NCI-H1694 treated with DMSO at 0.1 percent for 48 hours (cell line): ENCODE data around the gene HYAL3.
"Not testable (repeated sequence)": the region's sequence is repeated elsewhere in the genome, so short reads cannot be mapped to it uniquely, and the experiment has no call there.

Experiments
- DNase-seq: peaks from one replicate; lab custom pipeline; 2025; lab: John Stamatoyannopoulos, UW

The HYAL3 gene

DNA sequence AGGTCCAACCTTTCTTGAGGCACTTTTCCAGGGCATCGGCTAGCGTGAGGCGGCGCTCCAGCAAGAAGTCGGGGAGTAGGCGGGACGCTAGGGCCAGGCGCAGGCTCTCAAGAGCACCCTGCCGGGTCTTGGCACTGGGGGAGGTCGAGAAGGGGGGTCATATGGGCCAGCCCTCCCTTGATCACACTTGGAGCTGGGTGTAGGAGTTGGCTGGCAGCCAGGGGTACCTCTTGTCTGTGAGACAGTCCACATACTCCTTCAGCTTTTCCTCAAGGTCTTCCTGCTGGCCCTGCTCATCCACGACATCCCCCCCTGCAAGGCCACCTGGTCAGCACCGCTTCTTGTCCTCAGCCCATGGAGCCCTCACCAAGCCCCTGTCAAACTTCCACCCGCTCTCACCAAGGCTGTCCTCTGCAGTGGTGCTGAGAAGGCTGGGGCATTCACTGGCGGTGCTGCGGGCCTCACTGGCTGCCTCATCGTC lies 9.0 kb downstream of the HYAL3 start:
- DNase-seq = no peak

DNA sequence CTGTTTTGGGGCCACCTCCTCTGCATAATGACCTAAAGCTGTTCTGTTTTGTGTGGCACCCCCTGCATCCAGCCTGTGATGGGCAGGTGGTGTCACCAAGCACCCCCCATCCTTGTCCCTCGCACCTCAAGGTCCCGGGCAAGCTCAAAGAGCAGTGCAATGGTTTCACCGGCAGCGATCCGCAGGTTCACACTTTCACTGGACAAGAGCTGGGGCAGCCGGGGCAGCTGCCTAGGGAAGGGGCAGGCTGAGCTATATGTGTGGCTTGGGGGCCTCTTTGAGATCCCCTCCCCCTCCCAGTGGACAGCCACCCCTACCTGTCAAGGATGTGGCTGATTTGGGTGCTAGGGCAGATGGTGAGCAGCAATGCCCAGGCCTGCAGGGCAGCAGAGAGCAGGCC lies 10.1 kb downstream of the HYAL3 start:
- DNase-seq = no peak

DNA sequence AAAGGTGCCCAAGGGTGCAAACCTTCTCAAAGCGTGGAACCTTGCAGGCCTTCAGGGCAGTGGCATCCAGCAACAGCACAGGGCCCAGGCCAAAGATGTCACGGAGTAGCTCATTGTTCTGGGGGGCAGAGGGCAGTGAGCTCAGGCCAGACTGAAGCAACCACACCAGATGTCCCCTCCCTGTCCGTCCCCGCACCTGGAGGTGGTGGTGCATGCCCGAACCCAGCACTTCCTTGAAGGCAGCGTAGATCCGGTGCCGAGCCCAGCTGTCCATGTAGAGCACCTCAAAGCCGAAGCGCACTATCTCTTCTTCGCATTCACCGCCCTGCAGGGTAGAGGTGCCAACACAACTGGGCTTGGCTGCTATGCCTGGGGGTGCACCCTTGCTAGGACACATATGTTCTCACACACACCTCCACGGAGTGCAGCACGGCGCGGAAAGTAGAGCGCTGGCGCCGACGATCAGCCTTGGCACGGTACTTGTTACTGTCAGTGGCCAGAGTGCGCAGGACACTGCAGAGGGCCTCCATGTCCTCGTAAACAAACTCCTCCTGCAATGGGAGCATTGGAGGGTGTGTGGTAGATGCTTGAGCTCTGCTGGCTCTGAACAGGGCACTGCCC lies 10.7 kb downstream of the HYAL3 start:
- no peak for DNase-seq

DNA sequence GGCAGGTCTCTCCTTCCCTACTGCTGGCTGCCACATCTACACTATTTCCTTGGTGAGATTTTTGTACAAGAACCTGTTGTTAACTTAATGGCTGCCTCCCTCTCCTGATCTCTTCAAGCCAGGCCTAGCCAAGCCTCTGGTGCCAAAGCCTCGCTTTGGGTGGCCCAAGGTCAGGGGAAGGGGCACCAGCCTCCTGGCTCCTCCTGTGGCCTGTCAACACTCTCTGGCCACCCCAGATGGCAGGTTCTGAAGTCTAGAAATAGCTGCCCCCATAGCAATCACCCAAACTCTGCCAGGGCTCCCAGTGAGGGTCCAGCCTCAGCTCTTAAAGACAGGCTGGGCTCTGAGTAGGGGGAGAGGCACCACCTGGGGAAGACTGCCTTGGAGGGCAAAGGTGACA lies 11.9 kb downstream of the HYAL3 start:
- no peak for DNase-seq

DNA sequence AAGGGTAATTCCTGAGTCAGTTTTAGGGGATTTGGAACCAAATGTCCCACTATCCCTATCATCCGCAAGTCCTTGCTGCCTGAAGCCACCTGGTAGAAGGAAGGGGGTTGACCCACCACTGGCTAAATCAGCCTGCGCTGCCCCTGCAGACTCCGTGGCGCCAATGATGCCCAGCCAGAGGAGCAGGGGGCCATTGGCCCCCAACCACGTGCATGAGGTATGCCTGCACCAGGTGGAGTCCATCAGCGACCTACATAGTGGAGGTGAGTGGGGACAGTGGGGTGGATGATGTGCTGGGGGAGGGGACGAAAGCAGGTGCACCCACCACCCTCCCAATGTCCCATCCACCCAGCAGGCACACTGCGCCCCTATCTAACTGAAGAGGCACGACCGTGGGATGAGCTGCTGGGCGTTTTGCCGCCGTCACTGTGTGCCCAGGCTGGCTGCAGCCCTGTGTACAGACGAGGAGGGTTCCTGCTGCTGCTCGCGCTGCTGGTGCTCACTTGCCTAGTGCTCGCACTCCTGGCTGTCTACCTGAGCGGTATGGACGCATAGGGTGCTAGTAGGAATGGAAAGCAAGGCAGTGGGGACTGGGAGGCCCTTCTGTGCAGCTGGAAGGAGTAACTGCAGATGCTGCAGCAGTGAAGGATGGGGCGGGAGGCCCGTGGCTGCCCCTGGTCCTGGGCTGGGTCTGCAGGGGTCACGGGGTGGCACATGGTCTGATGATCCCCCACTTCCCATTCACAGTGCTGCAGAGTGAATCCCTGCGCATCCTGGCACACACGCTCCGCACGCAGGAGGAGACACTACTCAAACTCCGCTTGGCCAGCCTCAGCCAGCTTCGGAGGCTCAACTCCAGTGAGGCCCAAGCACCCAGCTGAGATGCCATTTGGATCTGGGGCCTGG lies 12.6 kb downstream of the HYAL3 start:
- no peak for DNase-seq

DNA sequence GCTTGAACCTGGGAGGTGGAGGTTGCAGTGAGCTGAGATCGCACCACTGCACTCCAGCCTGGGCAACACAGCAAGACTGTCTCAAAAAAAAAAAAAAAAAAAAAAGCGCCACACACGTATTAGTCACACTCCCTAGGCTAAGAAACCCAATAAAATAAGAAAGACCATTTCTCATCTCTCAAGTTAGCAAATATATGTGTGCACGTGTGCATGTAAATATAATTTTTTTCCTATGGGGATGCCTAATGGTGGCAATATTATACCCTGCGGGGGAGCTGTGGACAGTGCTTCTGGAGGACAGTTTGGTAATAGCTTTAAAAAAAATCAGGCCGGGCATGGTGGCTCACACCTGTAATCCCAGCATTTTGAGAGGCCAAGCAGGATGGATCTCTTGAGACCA lies 15.1 kb downstream of the HYAL3 start:
- not testable (repeated sequence) for DNase-seq

DNA sequence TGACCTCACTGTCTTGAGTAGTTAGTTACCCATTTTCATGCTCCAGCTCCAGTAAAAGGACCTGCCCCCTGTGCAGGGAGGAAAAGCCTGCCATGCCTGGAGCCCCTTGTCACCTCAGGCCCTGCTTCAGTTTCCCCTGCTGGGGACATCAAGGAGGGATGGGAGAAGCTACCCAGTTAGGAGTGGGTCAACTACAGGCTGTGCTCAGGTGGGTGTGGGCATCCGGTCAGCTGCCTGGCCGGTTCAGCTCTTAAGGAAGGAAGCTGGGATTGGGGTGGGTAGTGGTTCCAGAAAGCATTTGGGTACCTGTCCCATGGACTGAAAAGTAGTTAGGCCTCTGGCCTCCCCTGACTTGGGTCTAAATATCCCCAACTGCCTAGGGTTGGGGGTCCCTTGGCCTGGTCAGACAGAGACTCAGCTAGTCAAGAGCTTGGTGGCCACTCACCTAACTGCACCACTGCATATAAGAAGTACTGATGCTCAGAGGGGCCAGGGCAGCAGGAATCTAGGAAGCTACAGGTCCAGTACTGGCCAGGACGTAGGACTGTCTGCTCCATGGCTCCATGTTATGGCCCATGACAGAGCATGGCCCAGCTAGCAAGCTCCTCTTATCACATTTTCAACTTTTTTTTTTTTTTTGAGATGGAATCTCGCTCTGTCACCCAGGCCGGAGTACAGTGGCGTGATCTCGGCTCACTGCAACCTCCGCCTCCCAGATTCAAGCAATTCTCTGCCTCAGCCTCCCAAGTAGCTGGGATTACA lies 19.8 kb downstream of the HYAL3 start:
- DNase-seq = no peak

DNA sequence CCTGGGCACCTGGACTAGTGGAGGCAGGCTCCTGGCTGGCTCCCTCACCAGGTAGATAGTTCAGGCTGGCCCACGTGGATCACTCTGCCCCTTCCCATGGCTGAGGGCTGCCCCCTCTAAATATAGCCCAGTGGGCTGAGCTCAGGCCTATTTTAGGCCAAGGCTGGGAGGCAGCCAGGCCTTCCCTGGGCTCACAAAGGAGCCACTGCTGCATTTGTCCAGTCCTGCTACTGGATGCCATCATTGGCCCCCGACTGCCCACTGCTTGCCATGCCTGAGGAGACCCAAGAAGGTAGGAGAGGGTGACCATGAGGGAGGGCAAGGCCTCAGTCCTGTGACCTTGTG lies 20.4 kb downstream of the HYAL3 start, which contains the start of gene LSMEM2:
TSS of gene LSMEM2 (plus strand) at position 208 of the 345 bp plus-strand sequence. CDS start at position 235, 27 bp downstream.
- DNase-seq = no peak

DNA sequence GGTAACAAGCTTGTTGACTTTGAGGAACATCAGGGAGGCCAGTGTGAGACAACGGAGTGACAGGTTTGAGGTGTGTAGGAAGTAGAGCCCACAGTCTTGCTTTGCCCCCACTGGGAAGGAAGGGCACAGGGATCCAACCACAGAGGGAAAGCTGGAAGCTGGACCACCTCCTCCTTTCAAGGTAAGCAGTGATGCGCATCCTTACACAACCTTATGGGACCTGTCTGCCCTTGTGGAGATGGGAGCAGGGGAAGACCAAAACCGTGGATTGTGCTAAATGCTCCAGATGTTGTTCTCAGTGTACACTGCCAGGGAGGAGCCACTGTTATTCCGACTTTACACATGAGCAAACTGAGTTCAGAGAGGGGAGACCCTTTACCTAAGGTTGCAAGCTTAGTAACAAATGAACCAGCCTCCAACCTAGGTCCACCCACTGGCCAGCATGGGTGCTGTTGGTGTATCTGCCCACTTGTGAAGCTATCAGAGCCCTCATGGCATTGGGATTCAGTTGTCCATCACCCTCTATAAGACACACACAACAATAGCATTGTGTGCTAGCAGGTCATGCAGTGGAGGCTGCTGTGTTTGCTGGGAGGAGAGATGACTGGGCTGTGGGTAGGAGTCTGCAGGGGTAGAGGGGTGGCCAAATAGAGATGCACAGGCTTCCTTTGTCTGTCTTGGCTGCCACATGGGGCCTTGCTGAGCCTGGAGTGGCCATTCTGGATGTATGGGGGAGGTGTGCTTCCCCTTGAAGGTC lies 20.9 kb downstream of the HYAL3 start:
- DNase-seq = no peak

DNA sequence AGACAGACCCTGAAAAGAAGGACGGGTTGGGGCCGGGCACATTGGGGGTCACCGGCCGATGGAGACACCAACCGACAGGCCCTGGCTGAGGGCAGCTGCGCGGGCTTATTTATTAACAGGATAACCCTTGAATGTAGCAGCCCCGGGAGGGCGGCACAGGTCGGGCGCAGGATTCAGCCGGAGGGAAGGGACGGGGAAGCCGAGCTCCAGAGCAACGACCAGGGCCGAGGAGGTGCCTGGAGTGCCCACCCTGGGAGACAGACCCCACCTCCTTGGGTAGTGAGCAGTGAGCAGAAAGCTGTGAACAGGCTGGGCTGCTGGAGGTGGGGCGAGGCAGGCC lies 22.5 kb downstream of the HYAL3 start:
- DNase-seq = no peak

DNA sequence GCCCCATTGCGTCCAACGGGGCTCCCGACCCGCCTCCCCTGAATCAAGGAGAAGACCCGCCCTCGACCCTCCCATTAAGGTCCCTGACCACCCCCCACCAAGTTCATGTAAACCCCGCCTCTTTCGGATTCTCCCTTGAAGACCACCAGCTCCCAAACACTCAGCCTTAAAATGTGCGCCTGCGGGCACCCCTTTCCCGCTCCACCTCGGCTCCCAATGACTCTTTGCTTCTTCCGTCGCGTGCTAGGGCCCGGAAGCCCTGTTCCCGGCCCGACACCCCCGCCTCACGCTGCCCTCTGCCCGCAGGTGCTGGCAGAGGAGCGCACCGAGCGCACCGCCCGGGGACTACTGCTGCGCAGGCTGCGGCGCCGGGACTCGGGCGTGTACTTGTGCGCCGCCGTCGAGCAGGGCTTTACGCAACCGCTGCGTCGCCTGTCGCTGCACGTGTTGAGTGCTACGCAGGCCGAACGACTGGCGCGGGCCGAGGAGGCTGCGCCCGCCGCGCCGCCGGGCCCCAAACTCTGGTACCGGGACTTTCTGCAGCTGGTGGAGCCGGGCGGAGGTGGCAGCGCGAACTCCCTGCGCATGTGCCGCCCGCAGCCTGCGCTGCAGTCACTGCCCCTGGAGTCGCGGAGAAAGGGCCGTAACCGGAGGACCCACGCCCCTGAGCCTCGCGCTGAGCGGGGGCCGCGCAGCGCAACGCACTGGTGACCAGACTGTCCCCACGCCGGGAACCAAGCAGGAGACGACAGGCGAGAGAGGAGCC lies 23.0 kb downstream of the HYAL3 start:
- DNase-seq = no peak

DNA sequence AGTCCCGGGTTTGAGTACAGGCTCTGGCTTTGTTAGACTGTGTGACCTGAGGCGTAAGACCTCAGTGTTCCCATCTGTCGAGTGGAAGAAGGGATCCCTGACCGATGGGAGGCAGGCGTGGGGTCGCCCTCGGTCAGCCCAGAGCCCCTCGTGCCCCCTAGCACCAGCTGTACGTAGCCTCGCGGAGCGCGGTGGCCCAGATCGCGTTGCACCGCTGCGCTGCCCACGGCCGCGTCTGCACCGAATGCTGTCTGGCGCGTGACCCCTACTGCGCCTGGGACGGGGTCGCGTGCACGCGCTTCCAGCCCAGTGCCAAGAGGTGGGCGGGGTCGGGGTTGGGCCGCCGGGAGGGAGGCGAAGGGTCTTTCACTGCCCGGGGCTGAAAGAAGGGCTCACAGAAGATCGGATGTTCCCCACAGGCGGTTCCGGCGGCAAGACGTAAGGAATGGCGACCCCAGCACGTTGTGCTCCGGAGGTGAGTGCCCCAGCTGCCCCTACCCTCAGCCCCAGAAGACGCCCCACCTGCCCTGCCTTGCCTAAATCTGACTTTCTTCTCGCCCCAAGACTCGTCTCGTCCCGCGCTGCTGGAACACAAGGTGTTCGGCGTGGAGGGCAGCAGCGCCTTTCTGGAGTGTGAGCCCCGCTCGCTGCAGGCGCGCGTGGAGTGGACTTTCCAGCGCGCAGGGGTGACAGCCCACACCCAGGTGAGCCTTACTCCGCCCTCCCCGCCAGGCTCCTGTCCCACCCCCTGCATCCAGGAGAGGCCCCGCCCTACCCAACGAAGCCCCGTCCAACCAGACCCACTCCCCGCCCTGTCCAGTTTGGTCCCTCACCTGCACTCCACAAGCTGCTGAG lies 23.8 kb downstream of the HYAL3 start:
- DNase-seq = no peak

DNA sequence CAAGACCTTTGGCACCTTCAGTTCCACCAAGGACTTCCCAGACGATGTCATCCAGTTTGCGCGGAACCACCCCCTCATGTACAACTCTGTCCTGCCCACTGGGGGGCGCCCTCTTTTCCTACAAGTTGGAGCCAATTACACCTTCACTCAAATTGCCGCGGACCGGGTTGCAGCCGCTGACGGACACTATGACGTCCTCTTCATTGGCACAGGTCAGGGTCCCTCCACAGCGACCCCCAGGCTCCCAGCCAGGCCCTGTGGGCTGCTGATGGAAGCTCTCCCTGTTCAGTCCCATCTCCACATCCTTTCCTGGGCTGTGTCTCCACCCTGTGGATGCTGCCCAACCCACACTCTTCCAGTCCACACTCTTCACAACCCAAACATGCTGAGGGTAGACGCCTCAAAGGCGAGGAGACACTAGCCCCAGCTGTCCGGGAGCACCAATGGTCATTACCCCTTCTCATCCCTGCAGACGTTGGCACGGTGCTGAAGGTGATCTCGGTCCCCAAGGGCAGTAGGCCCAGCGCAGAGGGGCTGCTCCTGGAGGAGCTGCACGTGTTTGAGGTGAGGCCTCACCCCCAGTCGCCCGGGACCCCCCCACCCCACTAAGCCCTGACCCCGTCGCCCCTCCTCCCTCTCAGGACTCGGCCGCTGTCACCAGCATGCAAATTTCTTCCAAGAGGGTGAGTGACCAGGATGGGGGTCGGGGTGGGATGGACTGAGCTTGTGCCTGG lies 24.7 kb downstream of the HYAL3 start:
- DNase-seq = peak; percentile 16

DNA sequence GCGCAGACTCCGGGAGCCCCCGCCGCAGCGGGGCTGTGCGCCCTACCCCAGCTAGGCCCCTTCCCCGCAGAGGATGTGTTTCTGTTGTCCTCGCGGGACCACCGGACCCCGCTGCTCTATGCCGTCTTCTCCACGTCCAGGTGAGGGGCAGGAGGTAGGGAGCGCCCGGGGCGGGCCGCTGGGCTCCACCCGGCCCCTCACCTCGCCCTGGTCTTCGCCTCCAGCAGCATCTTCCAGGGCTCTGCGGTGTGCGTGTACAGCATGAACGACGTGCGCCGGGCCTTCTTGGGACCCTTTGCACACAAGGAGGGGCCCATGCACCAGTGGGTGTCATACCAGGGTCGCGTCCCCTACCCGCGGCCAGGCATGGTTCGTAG lies 25.5 kb downstream of the HYAL3 start:
- no peak for DNase-seq

DNA sequence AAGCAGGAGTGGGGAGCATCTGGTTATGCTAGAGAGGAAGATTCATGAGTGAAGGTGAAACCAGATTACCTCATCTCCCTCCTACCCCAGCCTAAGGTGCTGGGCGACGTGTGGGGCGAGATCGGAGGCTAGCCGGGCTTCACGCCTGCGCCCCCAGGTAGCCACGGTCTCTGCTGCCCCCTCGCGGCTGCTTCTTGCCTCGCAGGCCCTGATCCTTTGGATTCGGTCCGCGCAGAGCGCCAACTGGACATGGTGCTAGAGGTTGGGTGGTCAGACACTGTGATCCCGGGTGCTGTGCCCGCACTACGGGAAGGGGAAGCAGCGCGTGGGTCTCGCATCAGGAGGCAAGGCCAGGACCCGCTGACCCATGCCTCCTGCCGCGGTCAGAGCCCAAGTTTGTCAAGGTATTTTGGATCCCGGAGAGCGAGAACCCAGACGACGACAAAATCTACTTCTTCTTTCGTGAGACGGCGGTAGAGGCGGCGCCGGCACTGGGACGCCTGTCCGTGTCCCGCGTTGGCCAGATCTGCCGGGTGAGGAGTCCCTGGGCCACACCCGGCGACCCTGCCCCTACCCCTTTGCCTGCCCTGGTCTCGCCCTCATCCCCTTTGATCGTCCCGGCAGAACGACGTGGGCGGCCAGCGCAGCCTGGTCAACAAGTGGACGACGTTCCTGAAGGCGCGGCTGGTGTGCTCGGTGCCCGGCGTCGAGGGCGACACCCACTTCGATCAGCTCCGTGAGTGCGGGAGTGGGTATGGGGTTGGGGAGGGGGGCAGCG lies 26.1 kb downstream of the HYAL3 start:
- DNase-seq = no peak

DNA sequence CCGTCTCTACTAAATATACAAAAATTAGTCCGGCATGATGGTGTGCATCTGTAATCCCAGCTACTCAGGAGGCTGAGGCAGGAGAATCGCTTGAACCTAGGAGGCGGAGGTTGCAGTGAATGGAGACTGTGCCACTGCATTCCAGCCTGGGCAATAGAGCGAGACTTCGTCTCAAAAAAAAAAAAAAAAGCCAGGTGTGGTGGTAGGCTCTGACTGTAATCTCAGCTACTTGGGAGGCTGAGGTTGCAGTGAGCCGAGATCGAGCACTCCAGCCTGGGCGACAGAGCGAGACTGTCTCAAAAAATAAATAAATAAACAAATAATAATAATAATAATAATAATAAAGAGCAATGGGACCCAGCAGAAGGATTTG lies 26.7 kb downstream of the HYAL3 start:
- not testable (repeated sequence) for DNase-seq

DNA sequence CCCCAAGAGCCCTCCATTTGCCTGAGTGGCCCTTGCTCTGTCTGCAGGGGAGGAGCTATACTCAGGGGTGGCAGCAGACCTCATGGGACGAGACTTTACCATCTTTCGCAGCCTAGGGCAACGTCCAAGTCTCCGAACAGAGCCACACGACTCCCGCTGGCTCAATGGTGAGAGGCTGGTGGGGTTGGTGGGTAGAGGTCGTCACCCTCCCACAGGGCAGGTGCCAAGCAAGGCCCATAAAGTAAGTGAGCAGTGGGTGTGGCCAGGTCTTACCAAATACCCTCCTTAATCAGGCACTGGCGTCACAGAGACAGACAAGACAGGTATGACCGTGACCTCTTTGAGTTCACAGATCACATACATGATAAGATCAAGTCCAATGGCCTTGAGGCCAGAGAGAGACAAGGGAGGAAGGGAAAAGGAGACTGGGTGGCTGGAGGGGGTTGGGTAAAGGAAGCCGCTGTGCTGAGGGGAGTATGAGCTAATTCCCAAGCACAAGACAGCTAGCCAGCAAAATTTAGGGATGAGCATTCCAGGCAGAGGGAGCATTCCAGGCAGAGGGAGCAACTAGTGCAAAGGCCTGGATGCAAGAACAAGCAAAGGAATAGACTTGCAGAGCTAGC lies 27.8 kb downstream of the HYAL3 start:
- DNase-seq = no peak

DNA sequence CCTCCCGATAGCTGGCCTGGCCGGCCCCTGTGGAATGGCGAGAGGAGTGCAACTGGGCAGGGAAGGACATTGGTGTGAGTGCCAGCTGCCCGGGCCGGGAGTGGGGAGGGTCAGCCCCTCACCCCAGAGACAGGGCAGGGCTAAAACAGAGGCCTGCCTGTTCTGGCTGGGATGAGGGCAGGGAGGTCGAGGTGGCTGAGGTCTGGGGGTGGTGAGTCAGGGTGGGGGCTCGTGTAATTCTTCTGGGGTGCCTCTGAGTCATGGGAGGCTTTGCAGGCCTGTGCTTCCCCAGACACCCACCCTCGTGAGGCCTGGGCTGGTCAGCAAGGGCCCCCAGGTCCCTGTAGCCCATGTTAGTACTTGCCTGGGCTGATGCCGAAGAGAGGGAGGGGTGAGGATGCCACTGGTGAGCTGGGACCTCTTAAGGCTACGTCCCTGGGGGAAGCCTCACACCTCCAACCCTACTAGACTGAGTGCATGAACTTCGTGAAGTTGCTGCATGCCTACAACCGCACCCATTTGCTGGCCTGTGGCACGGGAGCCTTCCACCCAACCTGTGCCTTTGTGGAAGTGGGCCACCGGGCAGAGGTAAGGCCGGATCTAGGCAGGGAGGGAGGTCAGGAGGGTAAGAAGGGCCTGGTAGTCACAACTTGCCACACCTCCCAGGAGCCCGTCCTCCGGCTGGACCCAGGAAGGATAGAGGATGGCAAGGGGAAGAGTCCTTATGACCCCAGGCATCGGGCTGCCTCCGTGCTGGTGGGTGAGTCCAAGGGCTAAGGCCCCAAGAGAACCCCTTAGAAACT lies 28.6 kb downstream of the HYAL3 start:
- DNase-seq = no peak
